D721Med (cell line): ENCODE measurements around the gene NTSR2.

ENCODE experiments used
- DNase-seq: peaks from one replicate; pipeline ENCODE4 v3.0.0; 2011; ENCODE audit warnings: low spot score; ENCODE audit not compliant: insufficient read length
- FAIRE-seq: peaks from 2 replicates; lab custom pipeline; 2011; peaks lifted over from hg19 to GRCh38; lab: Jason Lieb, UNC
- TF ChIP-seq, protein P1 (sequence below): IDR thresholded peaks from 2 replicates; pipeline ENCODE4 v1.5.1; 2012; ENCODE audit warnings: mild to moderate bottlenecking, control low read depth; ENCODE audit not compliant: insufficient read depth; ENCODE audit errors: missing control alignments

NTSR2 gene, protein sequence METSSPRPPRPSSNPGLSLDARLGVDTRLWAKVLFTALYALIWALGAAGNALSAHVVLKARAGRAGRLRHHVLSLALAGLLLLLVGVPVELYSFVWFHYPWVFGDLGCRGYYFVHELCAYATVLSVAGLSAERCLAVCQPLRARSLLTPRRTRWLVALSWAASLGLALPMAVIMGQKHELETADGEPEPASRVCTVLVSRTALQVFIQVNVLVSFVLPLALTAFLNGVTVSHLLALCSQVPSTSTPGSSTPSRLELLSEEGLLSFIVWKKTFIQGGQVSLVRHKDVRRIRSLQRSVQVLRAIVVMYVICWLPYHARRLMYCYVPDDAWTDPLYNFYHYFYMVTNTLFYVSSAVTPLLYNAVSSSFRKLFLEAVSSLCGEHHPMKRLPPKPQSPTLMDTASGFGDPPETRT

DNA sequence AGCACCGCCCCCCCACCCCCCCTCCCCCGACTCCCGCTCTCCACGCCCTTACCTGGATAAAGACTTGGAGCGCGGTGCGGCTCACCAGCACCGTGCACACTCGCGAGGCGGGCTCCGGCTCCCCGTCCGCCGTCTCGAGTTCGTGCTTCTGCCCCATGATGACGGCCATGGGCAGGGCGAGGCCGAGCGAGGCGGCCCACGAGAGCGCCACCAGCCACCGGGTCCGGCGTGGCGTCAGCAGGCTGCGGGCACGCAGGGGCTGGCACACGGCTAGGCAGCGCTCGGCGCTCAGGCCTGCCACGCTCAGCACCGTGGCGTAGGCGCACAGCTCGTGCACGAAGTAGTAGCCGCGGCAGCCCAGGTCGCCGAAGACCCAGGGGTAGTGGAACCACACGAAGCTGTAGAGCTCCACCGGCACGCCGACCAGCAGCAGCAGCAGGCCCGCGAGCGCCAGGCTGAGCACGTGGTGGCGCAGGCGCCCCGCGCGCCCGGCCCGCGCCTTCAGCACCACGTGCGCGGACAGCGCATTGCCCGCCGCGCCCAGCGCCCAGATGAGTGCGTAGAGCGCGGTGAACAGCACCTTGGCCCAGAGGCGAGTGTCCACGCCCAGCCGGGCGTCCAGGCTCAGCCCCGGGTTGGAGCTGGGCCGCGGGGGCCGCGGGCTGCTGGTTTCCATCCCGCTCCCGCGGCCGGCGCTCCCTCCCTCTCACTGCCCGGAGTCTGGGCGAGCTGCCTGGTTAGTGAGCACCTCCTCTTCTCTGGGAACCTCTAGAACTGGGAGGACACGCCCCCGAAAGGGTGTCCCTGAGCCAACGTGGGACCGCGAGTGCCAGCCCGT, at the start of gene NTSR2:
NTSR2 (minus strand) TSS at position 742 of the 838 bp plus-strand sequence; CDS start at position 676, 66 bp downstream.
- TF ChIP-seq, protein P1, sequence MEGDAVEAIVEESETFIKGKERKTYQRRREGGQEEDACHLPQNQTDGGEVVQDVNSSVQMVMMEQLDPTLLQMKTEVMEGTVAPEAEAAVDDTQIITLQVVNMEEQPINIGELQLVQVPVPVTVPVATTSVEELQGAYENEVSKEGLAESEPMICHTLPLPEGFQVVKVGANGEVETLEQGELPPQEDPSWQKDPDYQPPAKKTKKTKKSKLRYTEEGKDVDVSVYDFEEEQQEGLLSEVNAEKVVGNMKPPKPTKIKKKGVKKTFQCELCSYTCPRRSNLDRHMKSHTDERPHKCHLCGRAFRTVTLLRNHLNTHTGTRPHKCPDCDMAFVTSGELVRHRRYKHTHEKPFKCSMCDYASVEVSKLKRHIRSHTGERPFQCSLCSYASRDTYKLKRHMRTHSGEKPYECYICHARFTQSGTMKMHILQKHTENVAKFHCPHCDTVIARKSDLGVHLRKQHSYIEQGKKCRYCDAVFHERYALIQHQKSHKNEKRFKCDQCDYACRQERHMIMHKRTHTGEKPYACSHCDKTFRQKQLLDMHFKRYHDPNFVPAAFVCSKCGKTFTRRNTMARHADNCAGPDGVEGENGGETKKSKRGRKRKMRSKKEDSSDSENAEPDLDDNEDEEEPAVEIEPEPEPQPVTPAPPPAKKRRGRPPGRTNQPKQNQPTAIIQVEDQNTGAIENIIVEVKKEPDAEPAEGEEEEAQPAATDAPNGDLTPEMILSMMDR = no peak
- FAIRE-seq = no peak
- DNase-seq = no peak

DNA sequence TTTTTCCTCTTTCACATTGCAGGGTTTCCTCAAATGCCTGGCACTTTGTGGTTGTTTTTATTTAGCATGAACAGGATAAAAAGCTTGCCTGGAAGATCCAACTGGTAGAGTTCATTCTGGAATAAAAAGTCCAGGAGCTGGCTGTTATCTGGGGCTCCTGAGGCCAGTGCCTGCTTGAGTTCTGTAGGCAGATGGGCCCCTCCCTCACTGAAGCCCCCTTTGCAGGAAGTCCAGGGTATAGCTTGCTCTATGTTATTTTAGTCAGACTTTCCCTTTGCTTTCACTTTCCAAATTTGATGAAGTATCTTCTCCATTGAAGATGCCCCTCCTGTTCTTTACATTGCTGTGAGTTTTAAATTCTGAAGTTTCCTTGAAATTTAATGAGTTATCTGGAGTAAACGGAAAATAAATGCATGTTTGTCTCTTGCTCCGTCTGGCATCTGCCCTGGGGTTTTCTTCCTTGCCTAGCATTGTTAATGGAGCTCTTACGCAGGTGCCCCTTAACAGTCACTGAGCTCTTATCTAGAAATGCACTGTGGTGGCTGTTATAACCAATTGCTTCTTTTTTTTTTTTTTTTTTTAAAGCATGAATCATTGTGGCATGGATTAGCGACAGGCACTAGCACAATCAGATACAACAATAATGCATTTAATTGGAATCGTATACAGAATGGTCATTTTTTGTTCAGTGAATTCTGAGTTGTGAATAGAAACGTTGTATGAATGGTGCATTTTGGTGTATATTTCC, 49.4 kb upstream of the NTSR2 start:
- DNase-seq = no peak
- FAIRE-seq = no peak
- TF ChIP-seq, protein P1 = no peak

DNA sequence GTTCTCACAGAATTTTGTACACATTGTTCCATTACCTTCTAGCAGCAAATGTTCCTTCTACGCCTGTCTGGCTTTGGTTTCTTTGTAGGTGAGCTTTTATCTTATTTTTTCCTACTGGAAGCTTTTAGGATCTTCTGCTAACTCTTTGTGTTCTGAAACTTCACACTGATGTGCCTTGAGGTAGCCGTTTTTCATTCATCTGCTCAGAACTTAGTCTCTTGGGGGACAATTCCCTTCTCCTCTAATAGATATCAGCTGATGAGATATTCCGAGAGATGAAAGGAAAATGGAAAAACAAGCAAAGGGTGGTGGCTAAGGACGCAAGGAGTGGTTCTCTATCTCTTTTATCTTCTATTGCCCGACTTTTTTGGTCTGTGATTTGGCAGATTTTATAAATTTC, 48.6 kb upstream of the NTSR2 start:
- TF ChIP-seq, protein P1 = no peak
- FAIRE-seq = no peak

DNA sequence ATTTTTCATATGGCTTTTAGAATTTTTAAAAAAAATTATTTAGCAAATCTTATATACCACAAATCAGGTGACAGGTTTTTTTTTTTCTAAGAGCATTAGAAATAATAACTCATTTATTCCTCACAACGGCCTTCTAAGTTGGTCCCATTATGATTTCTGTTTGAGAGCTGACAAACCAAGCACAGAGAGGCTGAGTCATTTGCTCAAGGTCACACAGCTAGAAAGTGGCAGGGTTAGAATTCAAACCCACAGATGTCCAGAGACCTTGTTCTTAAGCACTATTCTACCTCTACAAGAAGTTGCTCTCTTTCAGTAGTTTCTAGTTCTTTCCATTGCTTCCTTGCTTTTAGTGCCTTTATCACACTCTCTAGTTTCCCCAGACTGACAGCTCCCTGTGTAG, 47.6 kb upstream of the NTSR2 start:
- FAIRE-seq (no peak), DNase-seq (no peak)
- TF ChIP-seq, protein P1 = no peak

More for the DNA sequence above, 48.6 kb upstream of the NTSR2 start:
- no peak for DNase-seq

DNA sequence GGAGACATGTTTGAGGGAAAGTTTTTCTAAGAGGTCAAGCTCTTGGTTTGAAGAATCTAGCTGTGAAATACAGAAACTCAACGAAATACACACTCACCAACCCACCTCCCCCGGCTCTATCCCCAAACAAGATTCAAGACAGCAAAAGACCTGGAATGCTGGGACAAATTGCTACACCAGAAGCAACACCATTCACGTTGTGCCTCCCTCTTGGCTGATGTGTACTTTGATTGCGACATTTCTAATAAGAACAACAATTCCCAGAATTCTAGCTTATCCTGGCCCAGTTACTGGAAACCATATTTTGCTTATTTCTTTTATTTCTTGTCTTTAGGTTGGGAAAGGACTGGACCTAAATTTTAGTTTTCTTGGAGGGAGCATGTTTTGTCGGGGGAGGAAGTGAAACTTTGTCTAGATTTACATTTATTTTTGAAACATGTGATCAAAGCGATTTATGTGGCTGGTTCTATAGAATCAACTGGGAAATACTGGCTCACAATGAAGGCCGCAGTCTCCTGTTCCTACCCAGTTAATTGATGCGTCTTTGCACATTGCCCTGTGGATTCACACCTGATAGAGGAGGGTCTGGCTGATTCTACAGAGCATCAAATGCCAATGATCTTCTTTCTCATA, 46.8 kb upstream of the NTSR2 start:
- FAIRE-seq (no peak), DNase-seq (no peak)
- TF ChIP-seq, protein P1 = no peak

DNA sequence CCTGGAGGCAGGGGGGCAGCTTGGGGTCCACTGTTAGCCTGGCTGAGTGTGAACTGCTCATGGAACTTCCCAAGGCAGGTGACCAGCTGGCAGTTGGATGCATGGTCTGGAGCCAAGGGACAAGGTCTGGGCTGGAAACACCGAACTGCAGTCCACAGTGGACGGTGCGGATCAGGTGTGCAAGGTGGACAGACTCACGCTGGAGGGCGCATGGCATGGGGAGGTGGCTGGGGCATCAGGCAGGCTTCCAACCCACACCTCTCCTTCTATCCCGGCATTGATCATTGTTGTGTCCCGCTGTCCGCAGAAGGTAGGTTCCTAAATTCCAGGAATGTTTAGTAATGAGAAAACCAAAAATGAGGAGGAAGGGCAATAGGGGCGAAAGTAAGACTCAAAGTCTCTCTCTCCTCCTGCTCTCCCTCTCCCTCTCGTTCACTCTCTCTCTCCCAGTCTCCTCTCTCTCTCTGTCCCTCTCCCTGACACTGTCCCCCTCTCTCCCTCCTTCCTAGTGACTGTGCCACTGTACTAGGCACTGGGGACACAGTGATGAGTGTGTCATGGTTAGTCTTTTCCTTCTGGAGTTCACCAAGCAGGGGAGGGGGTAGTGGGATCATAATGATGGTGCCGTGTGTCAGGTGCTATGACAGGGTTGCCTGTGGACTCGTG, 46.1 kb upstream of the NTSR2 start:
- DNase-seq (no peak), FAIRE-seq (no peak)
- TF ChIP-seq, protein P1 = no peak
